B cell (primary cell): ENCODE results near the gene TAF4. TPM values are rescaled to one million over a fixed set of nuclear protein-coding genes. Genes with fewer than 3 reads are reported as not detected.

ENCODE experiments used
- ATAC-seq: fragments of 200-7000 bp; cut with Tn5 transposase; one replicate; pipeline ENCODE4 v1.10.0; 2021; ENCODE audit warnings: low read depth, mild to moderate bottlenecking, moderate number of reproducible peaks, moderate library complexity
- CTCF ChIA-PET: fragments of 350-600 bp; sonication (Branson Sonifier 250); formaldehyde crosslinking; loops from one replicate; lab custom pipeline; 2021; ENCODE audit warnings: antibody characterized with exemption, inconsistent platforms; lab: Charles Lee
- POLR2A ChIA-PET: fragments of 350-600 bp; sonication (Branson Sonifier 250); formaldehyde crosslinking; loops from one replicate; lab custom pipeline; 2021; ENCODE audit warnings: antibody characterized with exemption; lab: Charles Lee
- DNase-seq: peaks from one replicate; pipeline ENCODE4 v3.0.0; 2013
- H2AFZ ChIP-seq: 2 replicates; pipeline ENCODE4 v1.6.1; 2012; ENCODE audit warnings: mild to moderate bottlenecking, low read depth, low read length; ENCODE audit not compliant: insufficient read depth, poor library complexity, severe bottlenecking
- H3K27ac ChIP-seq, 2 donors: 1 replicate in 1 of 2; 2 replicates in 1 of 2; pipeline ENCODE4 v1.5.1; 2012 to 2013; ENCODE audit warnings: low read length in 2 of 2, mild to moderate bottlenecking in 2 of 2, moderate library complexity in 1 of 2
- H3K27me3 ChIP-seq, 4 experiments: fragments of 200-600 bp in 1 of 4; sonication (generic) in 1 of 4; replicated peaks in 1 of 4; 1 replicate in 2 of 4; 2 replicates in 2 of 4; pipeline versions ENCODE4 v1.6.1 to v1.7.0; 2013 to 2016; ENCODE audit warnings: low read length in 3 of 4, mild to moderate bottlenecking in 2 of 4, mixed read lengths in 1 of 4, moderate library complexity in 1 of 4; ENCODE audit not compliant: insufficient read depth in 4 of 4, control insufficient read depth in 3 of 4; ENCODE audit errors: control extremely low read depth in 1 of 4
- H3K36me3 ChIP-seq, 2 experiments: replicated peaks in 1 of 2; 1 replicate in 1 of 2; 2 replicates in 1 of 2; pipeline versions ENCODE4 v1.6.1 to v1.7.1; 2013; ENCODE audit warnings: low read length in 1 of 2; ENCODE audit not compliant: insufficient read depth in 2 of 2, control insufficient read depth in 1 of 2; ENCODE audit errors: control extremely low read depth in 1 of 2, extremely low read depth in 1 of 2
- H3K4me1 ChIP-seq, 2 donors: fragments of 200-600 bp in 1 of 2; sonication (generic) in 1 of 2; 1 replicate in 1 of 2; 2 replicates in 1 of 2; pipeline versions ENCODE4 v1.5.1 to v1.6.1; 2013 to 2017; ENCODE audit warnings: low read length in 2 of 2; ENCODE audit not compliant: control insufficient read depth in 2 of 2, insufficient read depth in 2 of 2
- H3K4me2 ChIP-seq: replicated peaks from 2 replicates; pipeline ENCODE3; 2012; ENCODE audit warnings: mild to moderate bottlenecking, low read depth, low read length; ENCODE audit not compliant: poor library complexity, severe bottlenecking
- H3K4me3 ChIP-seq, 5 experiments: fragments of 200-600 bp in 1 of 5; sonication (generic) in 1 of 5; 1 replicate in 3 of 5; 2 replicates in 2 of 5; pipeline versions ENCODE4 v1.5.1 to v1.7.0; 2011 to 2016; ENCODE audit warnings: low read length in 4 of 5, mild to moderate bottlenecking in 4 of 5, low read depth in 2 of 5, control low read depth in 1 of 5, moderate library complexity in 1 of 5; ENCODE audit not compliant: insufficient read depth in 1 of 5; ENCODE audit errors: control extremely low read depth in 1 of 5, extremely low read depth in 1 of 5
- H3K79me2 ChIP-seq: fragments of 200-600 bp; sonication (generic); one replicate; pipeline ENCODE4 v1.6.0; 2016; ENCODE audit warnings: low read length; ENCODE audit not compliant: control insufficient read depth, insufficient read depth
- H3K9ac ChIP-seq: fragments of 200-600 bp; sonication (generic); 2 replicates; pipeline ENCODE4 v1.6.1; 2017; ENCODE audit warnings: mild to moderate bottlenecking, low read length, moderate library complexity
- H3K9me3 ChIP-seq, 3 donors: one replicate each; pipeline versions ENCODE4 v1.6.1 to v1.7.1; 2013; ENCODE audit warnings: low read length in 2 of 3; ENCODE audit not compliant: control insufficient read depth in 2 of 3, insufficient read depth in 1 of 3; ENCODE audit errors: control extremely low read depth in 1 of 3
- H4K20me1 ChIP-seq: 2 replicates; pipeline ENCODE4 v1.6.0; 2012; ENCODE audit warnings: mild to moderate bottlenecking, low read length; ENCODE audit not compliant: insufficient read depth, control insufficient read depth, poor library complexity, severe bottlenecking
- H3K27ac Mint-ChIP-seq: one replicate; pipeline ENCODE4 v1.8.0; 2021; ENCODE audit warnings: mixed read lengths
- H3K27me3 Mint-ChIP-seq: one replicate; pipeline ENCODE4 v1.8.0; 2021; ENCODE audit warnings: mixed read lengths
- H3K4me1 Mint-ChIP-seq: one replicate; pipeline ENCODE4 v1.8.0; 2021; ENCODE audit warnings: mixed read lengths
- H3K4me3 Mint-ChIP-seq: one replicate; pipeline ENCODE4 v1.8.0; 2021; ENCODE audit warnings: mixed read lengths
- H3K9me3 Mint-ChIP-seq: one replicate; pipeline ENCODE4 v1.8.0; 2022; ENCODE audit warnings: mixed read lengths; ENCODE audit not compliant: insufficient read depth
- CTCF ChIP-seq: fragments of 200-600 bp; IDR thresholded peaks from one replicate; pipeline ENCODE4 v1.8.0; 2022; ENCODE audit warnings: antibody characterized with exemption, mild to moderate bottlenecking
- EZH2 ChIP-seq: IDR thresholded peaks from 2 replicates; pipeline ENCODE4 v1.6.1; 2012; ENCODE audit warnings: borderline replicate concordance, low read depth, mild to moderate bottlenecking, moderate library complexity, low read length; ENCODE audit not compliant: insufficient read depth, poor library complexity, severe bottlenecking
- WGBS: methylation state at CpG from one replicate; pipeline ENCODE4 v1.1.5; 2013; ENCODE audit warnings: missing lambda C conversion rate; ENCODE audit not compliant: insufficient coverage; 5-methylcytosine and 5-hydroxymethylcytosine counted together
- intact Hi-C: fragments of 100-400 bp; cut with micrococcal nuclease; formaldehyde crosslinking; loops from one replicate; pipeline ENCODE4 v1.10.0; 2022
- polyA plus RNA-seq: library from polyadenylated mRNA; depleted of rRNA; stranded (reverse); fragments of >200 nt; gene quantifications from 2 replicates; pipeline ENCODE4 v1.2.3, GENCODE V29; 2012
- total RNA-seq, 2 donors: library from RNA; stranded (reverse); fragments of 120-200 nt in 1 of 2; gene quantifications; 1 replicate in 1 of 2; 2 replicates in 1 of 2; pipeline versions ENCODE4 v1.2.3 to v1.2.4, GENCODE V29; 2013 to 2022

TAF4 gene
- total and polyA plus RNA-seq, 2 donors (not counting 1 experiment from before 2014, with no cell fraction given), result 13.9 to 39.5 TPM

GRCh38 chr20:62066339-62066982, 780 bp upstream of the TAF4 start:
- Histone ChIP-seq H3K79me2 (peaks cover 39% of the 10 kb centered on the region), H2AFZ (peak overlapping the region; percentile 88), H4K20me1 (peaks cover 29% of the 10 kb centered on the region), H3K9me3 (no peaks in the 10 kb centered on the region), H3K4me2 (peak overlapping the region; percentile 98), H3K4me1 (peaks cover 31 to 33% of the 10 kb centered on the region in 2 donors), H3K27me3 (peaks cover 0 to 8% (median 0%) of the 10 kb centered on the region in 4 experiments), H3K36me3 (peaks cover 0 to 3% of the 10 kb centered on the region in 2 experiments), H3K4me3 (peak overlapping the region; percentile 42 to 88 (median 75)), H3K27ac (peak overlapping the region; percentile 8 to 72), H3K9ac (peak overlapping the region; percentile 79)
- ChIA-PET CTCF (interaction anchor here (0.6 to 1.9 kb wide), 6 partner anchors 36 to 75 kb away, joined by 3 to 8 read pairs (median 4); partner anchors contain the start of gene LSM14B), POLR2A (interaction anchor here (0.6 to 2.2 kb wide), 3 partner anchors 55 to 1504 kb away, joined by 5 to 21 read pairs (median 5); partner anchors contain the start of genes LSM14B, PSMA7 and SS18L1)
- H3K9me3 Mint-ChIP-seq, result no peaks in the 10 kb centered on the region
- H3K27me3 Mint-ChIP-seq, result no peaks in the 10 kb centered on the region
- no peak for TF ChIP-seq CTCF
- no peak for TF ChIP-seq EZH2
- H3K4me3 Mint-ChIP-seq, result peak overlapping the region; percentile 93
- DNase-seq (no peak), ATAC-seq (no peak)
- peaks cover 41% of the 10 kb centered on the region for H3K4me1 Mint-ChIP-seq
- intact Hi-C loops, result loop anchor here (1.0 to 5.0 kb wide), 3 partner anchors 55 to 172 kb away; partner anchors contain the start of genes OSBPL2, PSMA7 and SS18L1
- H3K27ac Mint-ChIP-seq, result peak overlapping the region; percentile 92
- WGBS, result under 1% methylated on average over 43 of the region's 47 CpGs
